Measurements from ENCODE around the gene AK6.

Gene AK6

GRCh38 chr5:69329905-69330489, 39.3 kb downstream of the AK6 start:
- TF ChIP-seq CTCF (IDR thresholded peaks at IDR 0.05; ENCODE audit: control extremely low read depth, extremely low read depth, low read depth, missing control alignments): no peak
- POLR2A ChIA-PET: no interaction called here
- CTCF ChIA-PET: no interaction called here
- no peak for DNase-seq (ENCODE audit: extremely low spot score)

- no peak for DNase-seq (ENCODE audit: extremely low spot score)
- ChIA-PET CTCF (interaction anchor here (0.9 kb wide), 1 partner anchor 14 kb away, joined by 3 read pairs; no protein-coding TSS in a partner anchor), POLR2A (no interaction called here)
- TF ChIP-seq CTCF (IDR thresholded peaks at IDR 0.05; ENCODE audit: control extremely low read depth, extremely low read depth, low read depth, missing control alignments): no peak
Observed at GRCh38 chr5:69326365-69326764, 43.0 kb downstream of the AK6 start.

- ChIA-PET POLR2A (no interaction called here), CTCF (no interaction called here)
- DNase-seq (ENCODE audit: extremely low spot score): no peak
- TF ChIP-seq CTCF (IDR thresholded peaks at IDR 0.05; ENCODE audit: control extremely low read depth, extremely low read depth, low read depth, missing control alignments): no peak
Observed at GRCh38 chr5:69317391-69317790, 51.9 kb downstream of the AK6 start.

GRCh38 chr5:69315972-69316371, 53.3 kb downstream of the AK6 start:
- ChIA-PET CTCF (interaction anchor here (1.2 kb wide), 1 partner anchor 12 kb away, joined by 3 read pairs; no protein-coding TSS in a partner anchor), POLR2A (no interaction called here)
- TF ChIP-seq CTCF (IDR thresholded peaks at IDR 0.05; ENCODE audit: control extremely low read depth, extremely low read depth, low read depth, missing control alignments): no peak
- DNase-seq (ENCODE audit: extremely low spot score): no peak

GRCh38 chr5:69313428-69313827, 55.9 kb downstream of the AK6 start:
- ChIA-PET CTCF (no interaction called here), POLR2A (no interaction called here)
- no peak for TF ChIP-seq CTCF (IDR thresholded peaks at IDR 0.05; ENCODE audit: control extremely low read depth, extremely low read depth, low read depth, missing control alignments)
- no peak for DNase-seq (ENCODE audit: extremely low spot score)

GRCh38 chr5:69312459-69313160, 56.7 kb downstream of the AK6 start:
- ChIA-PET CTCF (interaction anchor here (0.6 to 0.9 kb wide), 2 partner anchors 14 to 82 kb away, joined by 3 read pairs; no protein-coding TSS in a partner anchor), POLR2A (interaction anchor here (0.6 kb wide), 1 partner anchor 239 kb away, joined by 3 read pairs; no protein-coding TSS in a partner anchor)
- no peak for TF ChIP-seq CTCF (IDR thresholded peaks at IDR 0.05; ENCODE audit: control extremely low read depth, extremely low read depth, low read depth, missing control alignments)
- DNase-seq (ENCODE audit: extremely low spot score): no peak
